ENCODE measurements around the gene NINJ1. TPM values are rescaled to one million over a fixed set of nuclear protein-coding genes. Genes with fewer than 3 reads are reported as not detected.

Gene NINJ1
- total and polyA plus RNA-seq, 2 donors (not counting 1 experiment from before 2014, with no cell fraction given): 7.2 to 59.9 TPM

DNA sequence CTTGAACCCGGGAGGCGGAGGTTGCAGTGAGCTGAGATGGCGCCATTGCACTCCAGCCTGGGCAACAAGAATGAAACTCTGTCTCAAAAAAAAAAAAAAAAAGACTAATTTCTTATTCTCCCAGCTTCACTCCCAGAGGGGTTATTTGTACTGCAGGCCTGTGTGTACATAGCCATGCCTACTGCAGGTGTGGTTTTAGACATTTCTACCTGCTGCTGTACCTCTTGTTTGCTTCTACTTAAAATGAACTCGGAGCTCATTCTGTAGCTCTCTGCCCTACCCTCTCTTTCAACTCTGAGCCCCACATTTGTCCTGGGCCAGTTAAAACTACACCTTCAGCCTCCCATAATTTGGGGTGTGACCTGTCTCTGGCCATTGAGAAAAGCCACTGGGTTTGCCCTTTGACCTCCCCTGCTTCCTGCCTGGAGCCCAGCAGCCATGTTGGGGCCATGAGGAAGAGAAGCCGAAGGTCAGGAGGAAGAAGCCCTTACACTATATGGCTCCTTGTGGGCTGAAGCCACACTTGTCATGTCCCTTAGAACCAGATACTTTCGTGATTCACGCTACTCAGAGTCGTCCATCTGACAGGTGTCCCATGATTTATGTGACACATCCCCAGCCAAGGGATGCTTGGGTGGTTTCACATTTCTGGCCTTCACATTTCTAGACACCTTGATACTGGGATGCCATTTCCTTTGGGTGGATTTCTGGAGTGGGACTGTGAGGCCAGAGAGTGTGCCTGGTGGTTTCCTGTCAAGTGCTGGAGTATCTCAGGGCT, 47.4 kb downstream of the NINJ1 start:
- peaks cover 2% of the 10 kb centered on the region for H3K4me1 ChIP-seq (ENCODE audit: control insufficient read depth, extremely low read depth, insufficient read depth, low read length)
- H3K4me2 ChIP-seq (ENCODE audit: extremely low read depth, insufficient read depth, low read length): no peak overlapping the region
- no peaks in the 10 kb centered on the region for H3K79me2 ChIP-seq (ENCODE audit: control insufficient read depth, insufficient read depth, low read length)
- no peaks in the 10 kb centered on the region for H4K20me1 ChIP-seq (ENCODE audit: control insufficient read depth, extremely low read depth, insufficient read depth, low read length)
- no peaks in the 10 kb centered on the region for H3K9me3 ChIP-seq (ENCODE audit: control insufficient read depth, insufficient read depth, low read depth, low read length)
- H3K36me3 ChIP-seq (ENCODE audit: control insufficient read depth, insufficient read depth, low read length): no peaks in the 10 kb centered on the region
- H2AFZ ChIP-seq (ENCODE audit: low read length): no peak overlapping the region
- TF ChIP-seq EZH2 (IDR thresholded peaks at IDR 0.05; ENCODE audit: low read length, missing control alignments) (no peak), CTCF (conservative IDR thresholded peaks at IDR 0.05 in 1 of 2, IDR thresholded peaks at IDR 0.05 in 1 of 2; ENCODE audit: low read depth in 1 of 2, low read length in 2 of 2) (no peak)
- H3K9ac ChIP-seq (ENCODE audit: insufficient read depth, low read length): no peak overlapping the region
- H3K27ac ChIP-seq (ENCODE audit: insufficient read depth, low read length): no peak overlapping the region
- no peaks in the 10 kb centered on the region for H3K27me3 ChIP-seq (ENCODE audit: control insufficient read depth, insufficient read depth, low read length)
- DNase-seq (ENCODE audit: low read depth in 2 of 2): no peak
- H3K4me3 ChIP-seq (replicated peaks in 1 of 4; ENCODE audit: control extremely low read depth in 1 of 4, insufficient read depth in 1 of 4, low read depth in 3 of 4, low read length in 4 of 4): no peak overlapping the region

DNA sequence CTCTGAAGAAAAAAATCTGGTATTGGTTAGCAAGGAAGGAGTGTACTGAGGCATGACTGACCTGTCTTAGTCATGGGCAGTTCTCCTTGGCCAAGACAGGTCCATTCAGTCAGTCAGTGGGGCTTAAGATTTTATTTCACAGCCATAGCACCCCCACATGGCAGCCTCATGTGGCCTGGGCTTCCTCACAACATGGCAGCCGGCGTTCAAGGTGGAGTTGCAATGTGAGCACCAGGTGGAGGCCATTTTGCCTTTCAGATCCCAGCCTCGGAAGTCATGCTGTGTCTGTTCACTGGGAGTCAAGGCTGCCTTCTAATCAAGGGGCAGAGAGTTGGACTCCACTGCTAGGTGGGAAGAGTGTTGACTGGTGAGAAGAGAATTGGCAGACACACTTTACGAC, 48.4 kb downstream of the NINJ1 start:
- no peak overlapping the region for H3K4me3 ChIP-seq (replicated peaks in 1 of 4; ENCODE audit: control extremely low read depth in 1 of 4, insufficient read depth in 1 of 4, low read depth in 3 of 4, low read length in 4 of 4)
- no peak overlapping the region for H3K9ac ChIP-seq (ENCODE audit: insufficient read depth, low read length)
- no peaks in the 10 kb centered on the region for H3K36me3 ChIP-seq (ENCODE audit: control insufficient read depth, insufficient read depth, low read length)
- no peaks in the 10 kb centered on the region for H3K9me3 ChIP-seq (ENCODE audit: control insufficient read depth, insufficient read depth, low read depth, low read length)
- no peaks in the 10 kb centered on the region for H3K79me2 ChIP-seq (ENCODE audit: control insufficient read depth, insufficient read depth, low read length)
- no peak for DNase-seq (ENCODE audit: low read depth in 2 of 2)
- no peaks in the 10 kb centered on the region for H3K27me3 ChIP-seq (ENCODE audit: control insufficient read depth, insufficient read depth, low read length)
- no peak overlapping the region for H3K4me2 ChIP-seq (ENCODE audit: extremely low read depth, insufficient read depth, low read length)
- H2AFZ ChIP-seq (ENCODE audit: low read length): no peak overlapping the region
- no peaks in the 10 kb centered on the region for H4K20me1 ChIP-seq (ENCODE audit: control insufficient read depth, extremely low read depth, insufficient read depth, low read length)
- H3K4me1 ChIP-seq (ENCODE audit: control insufficient read depth, extremely low read depth, insufficient read depth, low read length): peaks cover 3% of the 10 kb centered on the region
- H3K27ac ChIP-seq (ENCODE audit: insufficient read depth, low read length): no peak overlapping the region
- TF ChIP-seq CTCF (conservative IDR thresholded peaks at IDR 0.05 in 1 of 2, IDR thresholded peaks at IDR 0.05 in 1 of 2; ENCODE audit: low read depth in 1 of 2, low read length in 2 of 2): no peak
- no peak for TF ChIP-seq EZH2 (IDR thresholded peaks at IDR 0.05; ENCODE audit: low read length, missing control alignments)

DNA sequence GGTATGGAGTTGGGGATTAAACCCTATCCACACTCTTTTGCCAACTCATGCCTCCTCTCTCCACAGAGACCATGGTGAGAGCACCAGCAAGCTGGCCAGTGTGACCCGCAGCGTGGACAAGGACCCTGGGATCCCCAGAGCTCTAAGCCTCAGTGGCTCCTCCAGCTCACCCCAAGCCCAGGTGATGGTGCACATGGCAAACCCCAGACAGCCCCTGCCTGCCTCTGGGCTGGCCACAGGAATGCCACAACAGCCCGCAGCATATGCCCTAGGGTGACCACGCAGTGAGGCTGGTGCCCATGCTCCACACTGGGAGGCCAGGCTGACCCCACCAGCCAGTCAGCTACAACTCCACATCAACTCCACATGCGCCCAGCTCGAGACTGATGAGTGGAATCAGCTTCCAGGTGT, 49.6 kb downstream of the NINJ1 start:
- Histone ChIP-seq H3K79me2 (ENCODE audit: control insufficient read depth, insufficient read depth, low read length) (no peaks in the 10 kb centered on the region), H3K4me3 (replicated peaks in 1 of 4; ENCODE audit: control extremely low read depth in 1 of 4, insufficient read depth in 1 of 4, low read depth in 3 of 4, low read length in 4 of 4) (no peak overlapping the region), H3K9me3 (ENCODE audit: control insufficient read depth, insufficient read depth, low read depth, low read length) (no peaks in the 10 kb centered on the region), H2AFZ (ENCODE audit: low read length) (no peak overlapping the region), H4K20me1 (ENCODE audit: control insufficient read depth, extremely low read depth, insufficient read depth, low read length) (no peaks in the 10 kb centered on the region), H3K4me2 (ENCODE audit: extremely low read depth, insufficient read depth, low read length) (no peak overlapping the region), H3K4me1 (ENCODE audit: control insufficient read depth, extremely low read depth, insufficient read depth, low read length) (peaks cover 3% of the 10 kb centered on the region), H3K27me3 (ENCODE audit: control insufficient read depth, insufficient read depth, low read length) (no peaks in the 10 kb centered on the region), H3K9ac (ENCODE audit: insufficient read depth, low read length) (no peak overlapping the region), H3K36me3 (ENCODE audit: control insufficient read depth, insufficient read depth, low read length) (no peaks in the 10 kb centered on the region), H3K27ac (ENCODE audit: insufficient read depth, low read length) (no peak overlapping the region)
- no peak for TF ChIP-seq CTCF (conservative IDR thresholded peaks at IDR 0.05 in 1 of 2, IDR thresholded peaks at IDR 0.05 in 1 of 2; ENCODE audit: low read depth in 1 of 2, low read length in 2 of 2)
- no peak for DNase-seq (ENCODE audit: low read depth in 2 of 2)
